Activated T-cell treated with anti-CD3 and anti-CD28 coated beads for 4 hours (primary cell): ENCODE results near the gene TNFAIP3.

ENCODE experiments used
- DNase-seq: peaks from one replicate; pipeline ENCODE4 v3.0.0-alpha.2; 2020

Gene TNFAIP3

GRCh38 chr6:137927777-137928218 is 60.7 kb downstream of the TNFAIP3 start:
- DNase-seq: peak; percentile 66

GRCh38 chr6:137928286-137928685 is 61.2 kb downstream of the TNFAIP3 start:
- no peak for DNase-seq

DNA sequence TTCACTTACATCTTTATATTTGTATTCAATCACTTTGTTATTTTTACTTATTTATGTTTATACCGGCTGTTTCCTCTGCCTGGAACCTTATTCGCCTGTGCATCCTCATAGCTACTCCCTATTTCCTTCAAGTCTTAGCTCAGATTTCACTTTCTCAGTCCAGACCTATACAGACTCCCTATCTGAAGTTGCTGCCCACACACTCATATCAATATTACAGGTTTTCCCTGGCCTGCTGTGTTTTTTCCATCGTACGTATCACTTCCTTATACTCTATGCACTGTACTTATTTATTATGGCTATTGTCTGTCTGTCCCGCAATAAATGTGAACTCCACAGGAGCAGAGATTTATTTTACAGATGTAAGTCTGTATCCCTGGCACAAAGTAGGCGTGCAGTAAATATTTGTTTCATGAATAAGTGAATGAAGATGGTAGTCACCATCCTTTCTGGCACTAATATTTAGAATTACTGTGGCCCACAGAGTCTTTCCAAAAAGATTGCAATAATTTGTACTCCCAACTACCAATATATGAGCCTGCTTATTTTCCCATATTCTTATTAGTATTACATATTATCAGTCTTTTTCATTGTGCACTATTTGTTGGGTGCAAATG is 64.9 kb downstream of the TNFAIP3 start:
- no peak for DNase-seq
